Cardiac muscle cell (in vitro differentiated cells and primary cell): Measurements from ENCODE around the gene RYR3. TPM values are rescaled to one million over a fixed set of nuclear protein-coding genes. Genes with fewer than 3 reads are reported as not detected.

Experiments used
- DNase-seq, 2 donors: peaks; one replicate each; pipeline versions ENCODE4 v3.0.0 to v3.0.0-alpha.2; 2010 to 2017; ENCODE audit warnings: low read depth in 1 of 2, low spot score in 1 of 2
- H3K27ac ChIP-seq: fragments of 200-600 bp; sonication (generic); 2 replicates; pipeline ENCODE4 v1.5.1; 2016
- H3K27me3 ChIP-seq: fragments of 200-600 bp; sonication (generic); 2 replicates; pipeline ENCODE4 v1.6.0; 2016; ENCODE audit warnings: control low read depth
- H3K36me3 ChIP-seq: fragments of 200-600 bp; sonication (generic); 2 replicates; pipeline ENCODE4 v1.5.1; 2016; ENCODE audit warnings: control low read depth
- H3K4me1 ChIP-seq: fragments of 200-600 bp; sonication (generic); 2 replicates; pipeline ENCODE4 v1.8.1; 2017; ENCODE audit warnings: low read depth, mild to moderate bottlenecking, mixed run types
- H3K4me3 ChIP-seq: fragments of 200-600 bp; sonication (generic); 2 replicates; pipeline ENCODE4 v1.5.1; 2016; ENCODE audit warnings: mild to moderate bottlenecking
- H3K9me3 ChIP-seq: fragments of 200-600 bp; sonication (generic); 2 replicates; pipeline ENCODE4 v1.5.1; 2017; ENCODE audit warnings: low read depth, mild to moderate bottlenecking, control low read depth
- polyA plus RNA-seq: library from polyadenylated mRNA; unstranded; fragments of >200 nt; fragmentation: Nextera tagmentation; extraction: Ambion mirVana; gene quantifications from 2 replicates; pipeline ENCODE4 v1.2.1, GENCODE V29; 2016
- total RNA-seq: library from RNA; depleted of rRNA; stranded (reverse); fragments of >200 nt; gene quantifications from 2 replicates; pipeline ENCODE4 v1.2.3, GENCODE V29; 2016
- TF ChIP-seq, protein P1 (sequence below): IDR thresholded peaks from 2 replicates; pipeline ENCODE4 v1.5.1; 2012; ENCODE audit warnings: low read depth, mild to moderate bottlenecking, low read length

The RYR3 gene
- total and polyA plus RNA-seq, 2 experiments from 2014 or later: 0.39 to 0.54 TPM

DNA sequence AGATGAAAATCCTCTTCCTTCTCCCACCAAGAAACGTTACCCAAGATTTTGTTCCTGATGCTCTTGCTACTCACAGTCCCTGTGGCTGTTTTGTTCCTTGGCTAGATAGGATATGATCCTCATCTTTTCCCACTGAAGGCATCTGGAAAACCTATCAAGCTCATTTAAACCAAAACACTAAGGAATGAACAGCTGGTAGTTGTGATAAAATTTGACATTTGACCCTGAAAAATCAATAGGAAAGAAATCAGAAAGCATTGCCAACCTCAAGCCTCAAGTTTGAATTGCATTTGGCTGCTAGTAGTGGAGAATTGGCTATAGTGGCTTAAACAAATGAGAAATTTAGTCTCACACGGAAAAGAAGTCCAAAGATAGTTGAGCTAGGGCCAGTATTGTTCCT, 486.9 kb downstream of the RYR3 start:
- H3K4me3 ChIP-seq: no peak overlapping the region
- no peaks in the 10 kb centered on the region for H3K9me3 ChIP-seq
- DNase-seq: no peak
- no peaks in the 10 kb centered on the region for H3K36me3 ChIP-seq
- TF ChIP-seq, protein P1, sequence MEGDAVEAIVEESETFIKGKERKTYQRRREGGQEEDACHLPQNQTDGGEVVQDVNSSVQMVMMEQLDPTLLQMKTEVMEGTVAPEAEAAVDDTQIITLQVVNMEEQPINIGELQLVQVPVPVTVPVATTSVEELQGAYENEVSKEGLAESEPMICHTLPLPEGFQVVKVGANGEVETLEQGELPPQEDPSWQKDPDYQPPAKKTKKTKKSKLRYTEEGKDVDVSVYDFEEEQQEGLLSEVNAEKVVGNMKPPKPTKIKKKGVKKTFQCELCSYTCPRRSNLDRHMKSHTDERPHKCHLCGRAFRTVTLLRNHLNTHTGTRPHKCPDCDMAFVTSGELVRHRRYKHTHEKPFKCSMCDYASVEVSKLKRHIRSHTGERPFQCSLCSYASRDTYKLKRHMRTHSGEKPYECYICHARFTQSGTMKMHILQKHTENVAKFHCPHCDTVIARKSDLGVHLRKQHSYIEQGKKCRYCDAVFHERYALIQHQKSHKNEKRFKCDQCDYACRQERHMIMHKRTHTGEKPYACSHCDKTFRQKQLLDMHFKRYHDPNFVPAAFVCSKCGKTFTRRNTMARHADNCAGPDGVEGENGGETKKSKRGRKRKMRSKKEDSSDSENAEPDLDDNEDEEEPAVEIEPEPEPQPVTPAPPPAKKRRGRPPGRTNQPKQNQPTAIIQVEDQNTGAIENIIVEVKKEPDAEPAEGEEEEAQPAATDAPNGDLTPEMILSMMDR: no peak
- H3K27me3 ChIP-seq: no peaks in the 10 kb centered on the region
- peaks cover 4% of the 10 kb centered on the region for H3K4me1 ChIP-seq
- no peak overlapping the region for H3K27ac ChIP-seq

DNA sequence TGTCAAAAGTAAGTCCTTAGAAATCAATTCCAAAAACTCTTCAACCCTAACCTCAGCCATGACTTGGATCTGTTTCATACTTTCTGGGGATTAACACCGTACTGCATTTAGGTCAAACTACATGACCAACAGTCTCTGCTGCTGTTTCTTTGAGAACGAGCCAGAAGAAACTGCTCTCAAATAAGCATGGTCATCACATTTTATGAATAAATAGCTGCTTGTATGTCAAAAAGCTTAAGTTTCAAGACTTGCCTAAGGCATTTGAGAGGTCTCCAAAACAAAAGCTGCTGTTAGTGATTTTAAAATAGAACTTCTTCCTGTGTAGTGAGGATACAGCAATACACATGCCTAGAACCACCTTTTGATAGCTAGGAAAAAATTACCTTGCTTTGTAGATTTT, 491.2 kb downstream of the RYR3 start:
- no peak overlapping the region for H3K4me3 ChIP-seq
- no peak overlapping the region for H3K27ac ChIP-seq
- H3K27me3 ChIP-seq: no peaks in the 10 kb centered on the region
- H3K9me3 ChIP-seq: no peaks in the 10 kb centered on the region
- TF ChIP-seq, protein P1: no peak
- no peak for DNase-seq
- no peaks in the 10 kb centered on the region for H3K36me3 ChIP-seq
- H3K4me1 ChIP-seq: peaks cover 4% of the 10 kb centered on the region

- DNase-seq: no peak
- TF ChIP-seq, protein P1: no peak
Observed at GRCh38 chr15:33807665-33808064, 496.9 kb downstream of the RYR3 start.

GRCh38 chr15:33808720-33809457, 498.1 kb downstream of the RYR3 start:
- Histone ChIP-seq H3K4me1 (no peaks in the 10 kb centered on the region), H3K27ac (no peak overlapping the region), H3K36me3 (no peaks in the 10 kb centered on the region), H3K27me3 (no peaks in the 10 kb centered on the region), H3K9me3 (no peaks in the 10 kb centered on the region), H3K4me3 (no peak overlapping the region)
- TF ChIP-seq, protein P1: no peak
- peak in 1 of 2 donors; percentile 72 for DNase-seq

More at GRCh38 chr15:33807665-33808064, 496.9 kb downstream of the RYR3 start:
- no peaks in the 10 kb centered on the region for H3K27me3 ChIP-seq
- H3K4me1 ChIP-seq: no peaks in the 10 kb centered on the region
- H3K9me3 ChIP-seq: no peaks in the 10 kb centered on the region
- no peak overlapping the region for H3K4me3 ChIP-seq
- H3K36me3 ChIP-seq: no peaks in the 10 kb centered on the region
- H3K27ac ChIP-seq: no peak overlapping the region

GRCh38 chr15:33810073-33810595, 499.4 kb downstream of the RYR3 start:
- Histone ChIP-seq H3K4me3 (no peak overlapping the region), H3K27ac (no peak overlapping the region), H3K36me3 (no peaks in the 10 kb centered on the region), H3K27me3 (no peaks in the 10 kb centered on the region), H3K9me3 (no peaks in the 10 kb centered on the region), H3K4me1 (no peaks in the 10 kb centered on the region)
- DNase-seq: no peak
- TF ChIP-seq, protein P1: no peak
